Measurements from ENCODE around the gene PDCD7.
"Not testable (repeated sequence)": the region's sequence is repeated elsewhere in the genome, so short reads cannot be mapped to it uniquely, and the experiment has no call there.

Gene PDCD7

DNA sequence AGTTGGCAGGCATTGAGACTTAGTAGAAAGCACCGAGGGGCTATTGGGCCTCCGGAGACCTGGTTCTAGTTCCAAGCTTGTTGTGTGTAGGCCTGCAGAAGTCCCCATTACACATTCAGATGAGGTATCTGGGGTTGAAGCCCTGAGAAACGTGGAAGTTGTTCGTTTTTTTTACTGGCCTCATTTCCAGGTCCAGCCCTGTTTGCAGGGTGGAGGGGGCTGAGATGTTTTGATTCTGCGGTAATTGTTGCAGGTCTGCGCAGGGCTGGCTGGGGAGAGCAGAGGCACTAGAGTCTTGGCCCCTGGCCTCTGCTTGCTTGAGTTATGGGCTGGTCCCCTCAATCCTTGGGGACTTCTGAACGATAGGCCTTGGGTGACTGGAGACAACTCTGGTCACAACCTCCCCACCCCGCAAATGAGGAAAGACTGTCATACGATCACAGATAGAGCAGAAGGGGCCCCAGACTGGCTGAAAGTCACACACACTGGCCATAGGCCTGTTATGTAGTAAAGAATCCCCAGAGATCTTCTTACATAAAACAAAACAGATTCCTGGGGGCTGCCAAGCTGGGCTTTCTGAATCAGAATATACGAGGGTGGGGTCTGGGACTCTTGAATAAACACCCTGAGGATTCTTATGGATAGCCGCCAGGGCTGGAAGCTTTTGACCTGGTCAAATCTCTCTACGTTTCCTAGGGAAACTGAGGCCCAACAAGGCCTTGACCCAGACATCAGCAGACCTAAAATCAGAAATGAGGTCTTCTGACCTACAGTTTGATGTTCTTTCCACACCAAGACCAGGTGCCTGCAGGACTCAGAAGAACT lies 41.5 kb downstream of the PDCD7 start:
- no peak for DNase-seq (ENCODE audit: low read depth)

DNA sequence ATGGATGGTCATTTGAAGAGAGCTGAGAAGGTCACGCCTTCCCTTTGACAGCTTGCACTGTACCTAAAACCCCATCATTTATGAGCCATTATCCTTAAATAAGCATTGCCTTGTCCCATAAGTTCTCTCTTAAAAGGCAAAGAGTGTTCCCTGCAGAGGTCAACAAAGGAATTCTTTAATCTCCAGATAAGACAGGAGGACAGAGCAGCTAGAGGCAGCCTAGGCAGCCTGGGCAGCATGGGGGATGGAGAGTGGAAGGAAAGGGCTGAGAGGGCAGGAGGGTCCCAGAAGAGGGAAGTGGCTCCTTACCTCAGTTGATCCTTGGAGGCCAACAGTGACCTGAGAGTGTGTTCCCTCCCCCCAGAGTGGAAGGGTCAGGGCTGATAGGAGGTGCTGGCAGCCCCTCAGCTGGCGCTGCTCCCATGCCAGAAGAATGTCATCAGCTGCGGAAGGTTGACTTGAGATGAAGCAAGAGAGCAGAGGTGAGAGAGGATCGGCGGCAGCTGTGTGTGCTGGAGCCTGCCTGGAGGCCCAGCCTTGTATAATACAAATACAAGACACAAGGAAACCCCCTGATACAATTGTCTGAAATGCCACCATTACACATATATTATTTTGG lies 44.3 kb downstream of the PDCD7 start:
- no peak for DNase-seq (ENCODE audit: low read depth)

DNA sequence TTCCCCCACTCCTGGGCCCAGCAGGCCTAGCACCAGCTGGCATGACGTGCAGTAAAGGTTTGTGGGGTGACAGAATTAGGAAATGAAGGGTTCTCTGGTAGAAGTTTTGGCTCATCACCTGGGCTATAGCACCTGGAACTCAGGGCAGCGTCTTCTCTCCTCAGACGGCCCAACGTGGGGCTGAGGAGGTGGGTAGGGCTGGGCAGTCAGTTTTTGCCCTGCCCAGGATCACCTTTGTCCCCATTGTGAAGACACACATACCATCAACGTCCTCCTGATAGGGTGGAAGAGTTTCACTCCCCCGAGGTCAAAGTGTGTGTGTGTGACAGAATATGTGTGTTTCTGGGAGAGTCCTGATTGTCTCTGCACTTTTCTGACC lies 45.0 kb downstream of the PDCD7 start:
- DNase-seq (ENCODE audit: low read depth): no peak

DNA sequence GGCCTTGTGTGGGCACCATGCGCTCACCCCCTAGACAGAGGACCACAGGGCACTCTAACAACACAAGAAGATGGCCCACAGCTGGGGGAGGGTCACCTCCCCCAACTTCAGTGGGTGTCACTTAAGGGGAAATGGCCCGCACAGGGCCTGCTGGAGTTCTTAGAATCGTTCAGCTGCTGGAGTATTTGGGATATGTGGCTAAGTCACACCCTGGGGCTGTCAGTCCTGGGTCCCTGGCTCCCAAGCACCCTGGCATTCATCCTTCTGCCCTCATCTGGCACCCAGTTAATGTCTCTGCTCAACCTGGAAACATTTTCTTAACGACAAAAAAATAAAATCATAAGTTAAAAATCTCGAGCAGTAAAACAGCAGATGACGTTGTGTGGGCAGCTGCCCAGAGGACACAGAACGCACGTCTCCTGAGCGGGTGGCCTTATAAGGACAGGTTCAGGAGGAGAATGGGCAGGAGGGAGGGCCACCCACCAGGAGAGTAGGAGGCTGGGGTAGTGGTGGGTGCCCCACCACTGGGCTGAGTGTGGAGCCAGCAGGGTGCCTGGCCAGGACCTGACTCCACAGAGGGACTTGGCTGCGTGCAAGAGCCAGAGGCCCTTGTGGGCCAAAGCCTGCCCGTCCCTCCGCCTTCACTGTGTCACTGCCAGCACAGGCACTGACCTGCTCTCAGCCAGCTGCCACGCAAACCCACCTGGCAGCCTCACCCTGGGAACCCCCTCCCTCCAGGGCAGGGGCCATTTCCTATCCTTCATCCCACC lies 45.5 kb downstream of the PDCD7 start:
- no peak for DNase-seq (ENCODE audit: low read depth)

DNA sequence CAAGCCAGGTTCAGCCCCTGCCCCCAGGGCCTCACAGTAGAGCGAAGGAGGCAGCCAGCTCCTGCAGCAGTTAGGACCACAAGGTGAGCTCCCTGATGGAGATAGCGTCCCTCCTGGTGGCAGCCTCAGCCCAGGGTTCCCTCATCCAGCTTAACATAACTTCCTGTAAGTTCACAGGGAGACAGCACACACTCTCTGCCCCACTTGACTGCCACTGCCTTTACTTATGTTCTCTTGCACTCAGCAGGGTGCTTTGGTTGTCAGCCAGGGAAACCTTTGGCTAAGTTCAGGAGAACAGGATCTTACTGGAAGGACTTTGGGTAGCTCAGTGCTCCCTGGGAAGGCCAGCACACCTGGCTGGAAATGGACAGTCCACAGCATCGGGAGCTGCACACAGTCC lies 46.2 kb downstream of the PDCD7 start:
- DNase-seq (ENCODE audit: low read depth): no peak

DNA sequence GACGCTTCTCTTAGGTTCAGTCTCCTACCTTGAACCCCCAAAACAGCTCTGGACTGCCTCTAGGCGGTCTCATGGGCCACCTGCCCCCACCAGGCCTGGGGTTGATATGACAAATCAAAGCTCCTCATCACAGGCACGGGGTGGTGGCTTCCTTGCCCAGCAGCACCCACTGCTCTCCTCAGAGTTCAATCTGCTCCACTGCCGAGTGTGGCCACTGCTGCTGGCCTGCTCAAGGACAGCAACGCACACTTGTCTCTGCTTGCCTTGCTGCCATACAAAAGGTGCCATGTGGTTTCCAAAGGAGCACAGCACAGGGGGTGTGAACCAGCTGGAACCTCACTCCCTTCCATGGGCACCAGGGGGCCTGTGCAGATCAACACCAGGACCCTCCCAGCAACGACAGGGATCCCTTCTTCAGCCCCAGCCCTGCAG lies 46.9 kb downstream of the PDCD7 start:
- DNase-seq (ENCODE audit: low read depth): no peak

DNA sequence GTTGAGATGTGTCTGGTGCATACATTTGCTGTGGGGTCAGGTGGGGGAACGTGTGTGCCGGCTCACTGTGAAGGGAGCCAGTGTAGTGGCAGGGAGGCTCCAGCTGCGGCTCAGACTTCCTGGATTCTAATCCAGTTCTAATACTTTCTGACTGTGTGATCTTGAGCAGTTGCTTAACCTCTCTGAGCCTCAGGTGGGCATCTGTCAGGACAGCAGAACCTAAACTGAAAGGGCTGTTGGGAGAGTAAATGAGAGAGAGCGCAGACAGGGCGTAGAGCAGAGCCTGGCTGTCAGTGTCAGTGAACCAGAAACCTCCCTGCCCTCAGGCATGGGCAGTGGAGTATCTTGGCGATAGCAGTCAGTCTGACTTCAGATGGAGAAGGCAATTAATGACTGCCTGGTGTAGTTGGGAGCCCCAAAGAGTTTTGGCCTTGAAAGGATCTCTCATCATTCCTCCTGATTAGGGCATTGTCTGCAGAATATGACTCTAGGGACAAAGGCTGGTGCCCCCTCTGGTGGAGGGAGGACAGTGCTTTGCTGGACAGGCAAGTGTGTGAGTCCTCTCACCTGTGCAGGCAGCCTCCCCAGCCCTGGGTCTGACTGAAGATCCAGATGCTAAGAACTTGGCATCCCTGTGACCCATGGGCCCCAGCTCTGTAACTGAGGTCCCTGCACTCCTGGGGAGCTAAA lies 47.5 kb downstream of the PDCD7 start:
- no peak for DNase-seq (ENCODE audit: low read depth)

DNA sequence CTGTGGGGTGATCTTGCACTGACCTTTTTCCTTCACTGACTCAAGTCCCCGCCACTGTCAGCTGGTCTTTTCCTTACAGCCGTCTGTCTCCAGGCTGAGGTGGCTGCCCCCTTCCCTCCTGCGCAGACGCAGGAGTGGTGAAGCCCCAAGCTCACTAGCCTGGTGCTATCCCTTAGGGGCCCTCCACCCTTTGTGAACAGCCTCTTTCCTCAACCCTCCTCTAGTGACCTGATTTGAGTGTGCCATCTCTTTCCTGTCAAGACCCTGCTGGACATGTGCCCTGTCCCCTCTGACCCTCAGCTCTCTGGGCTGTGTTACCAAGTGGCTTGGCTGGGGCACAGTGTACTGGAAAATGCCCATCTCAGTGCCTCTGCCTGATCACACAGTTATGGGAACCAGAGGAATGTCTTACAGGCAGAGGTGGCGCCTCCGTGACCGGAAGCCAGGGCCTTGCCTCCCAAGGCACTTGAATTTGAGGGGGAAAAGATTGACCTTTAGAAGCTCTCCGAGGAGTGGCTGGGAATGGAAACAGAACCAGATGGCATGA lies 48.3 kb downstream of the PDCD7 start:
- DNase-seq (ENCODE audit: low read depth): no peak

DNA sequence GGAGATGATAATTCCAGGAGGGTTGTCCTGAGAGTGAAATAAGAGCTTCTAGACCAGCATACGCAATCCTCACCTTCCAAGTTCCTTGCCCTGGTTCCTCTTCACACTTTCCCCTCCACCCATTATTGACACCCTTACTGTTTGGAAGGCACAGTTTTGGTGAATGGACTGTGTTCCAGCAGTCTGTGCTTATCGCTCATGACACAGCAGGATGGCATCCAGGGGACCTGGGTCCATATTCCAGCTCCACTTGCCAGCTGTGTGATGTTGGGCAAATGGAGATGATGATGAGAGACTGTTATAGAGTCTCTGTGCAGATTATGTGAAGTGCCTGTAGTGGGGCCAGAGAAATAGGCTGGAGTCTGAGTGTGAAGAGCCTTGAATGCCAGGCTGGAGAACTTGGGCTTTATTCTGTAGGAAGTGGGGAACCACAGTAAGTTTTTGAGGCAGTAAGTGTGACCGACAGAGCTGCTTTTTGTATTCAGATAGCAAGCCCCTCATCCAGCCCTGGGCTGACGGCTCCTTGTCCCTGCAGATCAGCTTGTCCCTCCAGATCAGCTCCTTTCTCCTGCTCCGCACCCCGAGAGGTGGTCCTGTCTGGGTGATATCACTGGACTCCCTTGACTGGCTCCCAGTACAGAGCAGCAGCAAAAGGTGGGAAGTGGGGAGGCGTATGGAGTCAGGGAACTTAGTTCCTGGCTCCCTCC lies 49.0 kb downstream of the PDCD7 start:
- no peak for DNase-seq (ENCODE audit: low read depth)

DNA sequence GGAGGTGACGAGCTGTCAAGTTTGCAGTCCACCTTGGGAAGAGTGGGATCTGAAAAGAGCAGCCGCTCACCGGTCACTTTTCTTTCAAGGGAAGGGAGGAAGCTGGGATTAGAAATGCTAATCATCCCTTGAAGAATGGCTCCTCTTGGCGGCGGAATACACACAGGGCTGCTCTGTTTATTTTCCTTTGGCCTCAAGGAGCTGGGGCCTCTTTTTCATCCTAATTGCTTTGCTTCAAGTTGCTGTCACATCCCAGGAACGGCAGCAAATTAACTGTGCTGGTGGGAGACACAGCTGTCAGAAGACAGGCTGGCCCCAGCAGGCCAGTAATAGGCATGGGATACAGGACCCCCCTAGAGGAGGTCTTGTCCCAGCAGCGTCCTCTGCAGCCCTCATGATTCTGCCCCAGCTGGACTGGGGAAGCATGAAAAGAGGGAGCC lies 50.3 kb downstream of the PDCD7 start:
- DNase-seq (ENCODE audit: low read depth): no peak

DNA sequence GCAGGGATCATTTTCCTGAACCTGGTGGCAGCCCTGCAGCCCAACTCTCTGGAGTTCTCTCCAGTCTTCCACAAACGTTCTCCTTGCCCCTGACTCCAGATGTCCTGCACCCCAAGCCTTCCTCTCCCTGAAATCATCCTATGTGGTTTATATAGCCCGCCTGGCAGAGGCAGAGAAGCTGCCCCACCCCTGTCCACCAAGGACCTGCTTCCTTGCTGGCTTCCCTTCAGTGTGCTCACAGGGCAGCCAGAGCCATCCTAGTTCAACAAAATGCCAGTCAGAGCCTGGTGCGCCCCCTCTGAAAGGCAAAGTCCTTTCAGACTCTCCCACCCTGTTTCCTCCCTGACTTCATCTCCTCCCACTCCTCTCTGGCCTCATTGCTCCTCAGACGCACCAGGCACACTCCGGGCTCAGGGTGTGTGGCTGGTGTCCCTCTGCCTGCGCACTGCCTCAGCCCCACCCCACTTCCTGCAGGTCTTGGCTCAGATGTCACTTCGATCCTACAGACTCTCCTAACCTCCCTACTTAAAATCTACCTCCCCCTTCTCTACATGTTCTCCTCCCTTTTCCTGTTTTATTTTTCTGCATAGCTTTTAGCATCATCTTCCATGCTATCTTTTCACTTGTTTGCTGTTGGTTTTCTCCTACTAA lies 51.2 kb downstream of the PDCD7 start:
- DNase-seq (ENCODE audit: low read depth): no peak

DNA sequence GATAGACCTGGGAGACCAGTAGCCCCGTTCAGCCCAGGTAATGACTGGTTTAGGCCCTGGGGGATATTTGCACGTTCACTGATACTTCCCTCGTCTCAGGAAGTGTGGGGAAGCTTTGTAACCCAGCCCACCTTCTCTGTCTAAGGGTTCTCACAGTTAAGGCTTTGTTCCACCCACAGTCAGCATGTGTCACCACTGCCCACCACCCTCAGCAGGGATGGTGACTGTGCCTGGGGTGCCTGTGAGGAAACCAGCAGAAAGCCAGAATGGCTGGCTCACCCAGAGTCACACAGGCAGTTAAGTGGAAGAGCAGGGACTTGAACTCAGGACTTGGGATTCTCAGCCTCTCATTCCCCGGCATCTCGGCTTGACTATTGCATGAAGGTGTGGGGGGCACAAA lies 51.9 kb downstream of the PDCD7 start:
- no peak for DNase-seq (ENCODE audit: low read depth)

DNA sequence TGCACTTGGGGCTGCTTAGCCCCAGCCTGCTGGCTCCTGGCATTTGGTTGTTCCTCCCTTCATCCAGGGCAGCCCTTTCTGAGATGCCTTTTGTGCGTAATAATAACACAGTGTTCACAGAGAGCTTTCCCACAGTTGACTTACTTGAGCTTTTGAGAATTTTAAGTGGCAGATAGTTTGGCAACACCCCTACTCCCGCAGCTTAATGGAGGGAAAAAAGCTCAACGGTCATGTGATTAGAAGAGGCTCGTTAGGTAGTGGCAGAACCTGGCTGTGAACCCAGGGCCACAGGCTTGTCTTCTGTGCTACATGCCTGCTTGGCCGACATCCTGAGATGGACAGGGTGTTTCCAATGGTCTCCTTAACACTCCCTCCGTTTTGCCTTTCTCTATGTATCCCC lies 52.3 kb downstream of the PDCD7 start:
- DNase-seq (ENCODE audit: low read depth): no peak

DNA sequence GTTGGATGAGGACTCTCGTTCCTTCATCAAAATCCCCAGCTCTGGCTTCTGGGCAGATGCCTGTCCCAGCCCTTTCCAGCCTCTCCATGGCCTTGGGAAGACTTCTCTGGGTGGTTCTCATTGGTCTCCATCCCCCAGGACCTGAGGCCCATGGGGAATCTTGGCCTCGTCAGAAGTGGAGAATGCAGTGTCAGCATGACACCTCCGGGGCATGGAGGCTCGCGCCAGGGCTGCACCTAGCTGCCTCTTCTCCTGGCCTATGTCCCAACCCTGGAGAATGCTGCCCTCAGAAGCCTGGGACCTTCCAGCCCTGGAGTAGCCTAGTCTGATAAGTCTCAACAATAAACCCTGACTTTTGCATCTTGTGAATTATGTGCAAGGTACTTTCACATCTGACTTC lies 54.0 kb downstream of the PDCD7 start:
- DNase-seq (ENCODE audit: low read depth): no peak

DNA sequence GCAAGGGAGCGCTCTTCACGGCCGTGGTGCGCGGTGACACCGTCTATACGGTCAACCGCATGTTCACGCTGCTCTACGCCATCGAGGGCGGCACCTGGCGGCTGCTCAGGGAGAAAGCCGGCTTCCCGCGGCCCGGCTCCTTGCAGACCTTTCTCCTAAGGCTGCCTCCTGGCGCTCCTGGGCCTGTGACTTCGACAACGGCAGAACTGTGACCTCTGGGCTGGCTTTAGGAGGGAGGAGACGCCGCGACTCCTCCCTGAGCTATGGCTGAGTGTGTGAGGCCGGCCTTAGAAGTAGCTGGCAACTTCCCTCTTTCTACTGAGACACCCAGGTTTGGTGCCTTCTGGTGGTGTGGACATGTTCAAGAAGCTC lies 55.6 kb downstream of the PDCD7 start:
- no peak for DNase-seq (ENCODE audit: low read depth)

DNA sequence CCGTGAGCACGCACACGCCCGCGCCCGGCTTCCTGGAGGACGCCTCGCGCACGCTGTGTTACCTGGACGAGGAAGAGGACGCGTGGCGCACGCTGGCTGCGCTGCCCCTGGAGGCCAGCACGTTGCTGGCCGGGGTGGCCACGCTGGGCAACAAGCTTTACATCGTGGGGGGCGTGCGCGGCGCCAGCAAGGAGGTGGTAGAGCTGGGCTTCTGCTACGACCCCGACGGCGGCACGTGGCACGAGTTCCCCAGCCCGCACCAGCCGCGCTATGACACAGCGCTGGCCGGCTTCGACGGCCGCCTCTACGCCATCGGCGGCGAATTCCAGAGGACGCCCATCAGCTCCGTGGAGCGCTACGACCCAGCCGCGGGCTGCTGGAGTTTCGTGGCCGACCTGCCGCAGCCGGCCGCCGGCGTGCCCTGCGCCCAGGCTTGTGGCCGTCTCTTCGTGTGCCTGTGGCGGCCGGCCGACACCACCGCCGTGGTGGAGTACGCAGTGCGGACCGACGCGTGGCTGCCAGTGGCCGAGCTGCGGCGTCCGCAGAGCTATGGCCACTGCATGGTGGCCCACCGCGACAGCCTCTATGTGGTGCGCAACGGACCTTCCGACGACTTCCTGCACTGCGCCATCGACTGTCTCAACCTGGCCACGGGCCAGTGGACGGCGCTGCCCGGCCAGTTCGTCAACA lies 56.2 kb downstream of the PDCD7 start:
- no peak for DNase-seq (ENCODE audit: low read depth)

DNA sequence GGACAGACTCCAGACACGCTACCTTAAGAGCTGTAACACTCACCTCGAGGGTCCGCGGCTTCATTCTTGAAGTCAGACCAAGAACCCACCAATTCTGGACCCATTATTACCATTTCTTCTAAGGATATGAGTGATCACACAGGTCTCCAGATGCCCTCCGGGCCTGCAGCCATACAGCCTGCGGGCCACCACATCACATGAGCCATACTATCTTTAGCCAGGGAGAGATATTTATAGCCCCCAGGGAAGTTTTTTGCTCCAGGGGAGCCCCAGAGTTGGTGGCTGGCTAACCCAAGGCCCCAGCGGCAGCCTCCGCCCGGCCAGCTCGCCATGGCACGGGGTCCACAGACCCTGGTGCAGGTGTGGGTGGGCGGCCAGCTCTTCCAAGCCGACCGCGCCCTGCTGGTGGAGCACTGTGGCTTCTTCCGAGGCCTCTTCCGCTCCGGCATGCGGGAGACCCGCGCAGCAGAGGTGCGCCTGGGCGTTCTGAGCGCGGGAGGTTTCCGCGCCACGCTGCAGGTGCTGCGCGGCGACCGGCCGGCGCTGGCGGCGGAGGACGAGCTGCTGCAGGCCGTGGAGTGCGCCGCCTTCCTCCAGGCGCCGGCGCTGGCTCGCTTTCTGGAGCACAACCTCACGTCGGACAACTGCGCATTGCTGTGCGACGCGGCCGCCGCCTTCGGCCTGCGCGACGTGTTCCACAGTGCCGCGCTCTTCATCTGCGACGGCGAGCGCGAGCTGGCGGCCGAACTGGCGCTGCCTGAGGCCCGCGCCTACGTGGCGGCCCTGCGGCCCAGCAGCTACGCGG lies 56.9 kb downstream of the PDCD7 start, which contains the start of gene KBTBD13:
TSS of gene KBTBD13 (plus strand) at position 261 of the 805 bp plus-strand sequence. CDS start at position 331, 70 bp downstream.
- DNase-seq (ENCODE audit: low read depth): no peak

DNA sequence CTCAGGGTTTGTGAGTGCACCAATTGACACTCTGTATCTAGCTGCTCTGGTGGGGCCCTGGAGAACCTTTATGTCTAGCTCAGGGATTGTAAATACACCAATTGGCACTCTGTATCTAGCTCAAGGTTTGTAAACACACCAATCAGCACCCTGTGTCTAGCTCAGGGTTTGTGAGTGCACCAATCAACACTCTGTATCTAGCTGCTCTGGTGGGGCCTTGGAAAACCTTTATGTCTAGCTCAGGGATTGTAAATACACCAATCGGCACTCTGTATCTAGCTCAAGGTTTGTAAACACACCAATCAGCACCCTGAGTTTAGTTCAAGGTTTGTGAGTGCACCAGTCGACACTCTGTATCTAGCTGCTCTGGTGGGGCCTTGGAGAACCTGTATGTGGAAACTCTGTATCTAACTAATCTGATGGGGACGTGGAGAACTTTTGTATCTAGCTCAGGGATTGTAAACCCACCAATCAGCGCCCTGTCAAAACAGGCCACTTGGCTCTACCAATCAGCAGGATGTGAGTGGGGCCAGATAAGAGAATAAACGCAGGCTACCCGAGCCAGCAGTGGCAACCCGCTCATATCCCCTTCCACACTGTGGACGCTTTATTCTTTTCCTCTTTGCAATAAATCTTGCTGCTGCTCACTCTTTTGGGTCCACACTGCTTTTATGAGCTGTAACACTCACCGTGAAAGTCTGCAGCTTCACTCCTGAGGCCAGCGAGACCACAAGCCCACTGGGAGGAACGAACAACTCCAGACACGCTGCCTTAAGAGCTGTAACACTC lies 57.8 kb downstream of the PDCD7 start:
- not testable (repeated sequence) for DNase-seq (ENCODE audit: low read depth)

DNA sequence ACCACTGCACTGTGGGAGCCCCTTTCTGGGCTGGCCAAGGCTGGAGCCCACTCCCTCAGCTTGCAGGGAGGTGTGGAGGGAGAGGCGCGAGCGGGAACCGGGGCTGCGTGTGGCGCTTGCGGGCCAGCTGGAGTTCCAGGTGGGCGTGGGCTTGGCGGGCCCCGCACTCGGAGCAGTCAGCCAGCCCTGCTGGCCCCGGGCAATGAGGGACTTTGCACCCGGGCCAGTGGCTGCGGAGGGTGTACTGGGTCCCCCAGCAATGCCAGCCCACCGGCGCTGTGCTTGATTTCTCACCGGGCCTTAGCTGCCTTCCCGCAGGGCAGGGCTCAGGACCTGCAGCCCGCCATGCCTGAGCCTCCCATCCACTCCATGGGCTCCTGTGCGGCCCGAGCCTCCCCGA lies 58.7 kb downstream of the PDCD7 start:
- DNase-seq (ENCODE audit: low read depth): not testable (repeated sequence)

Data from HS-5 (cell line).